GM23248 (cell line): ENCODE measurements around the gene RBM23. TPM values are rescaled to one million over a fixed set of nuclear protein-coding genes. Genes with fewer than 3 reads are reported as not detected.

ENCODE experiments used
- DNase-seq: peaks from one replicate; pipeline ENCODE4 v3.0.0-alpha.2; 2015
- H2AFZ ChIP-seq: fragments of 200-600 bp; sonication (generic); 2 replicates; pipeline ENCODE4 v1.6.1; 2016; ENCODE audit warnings: antibody characterized with exemption
- H3F3A ChIP-seq: fragments of 200-600 bp; sonication (generic); 2 replicates; pipeline ENCODE4 v1.6.1; 2016; ENCODE audit warnings: mild to moderate bottlenecking, antibody characterized with exemption, mixed run types; ENCODE audit not compliant: insufficient read depth
- H3K27ac ChIP-seq: fragments of 200-600 bp; sonication (generic); 2 replicates; pipeline ENCODE4 v1.5.1; 2016; ENCODE audit warnings: mild to moderate bottlenecking
- H3K27me3 ChIP-seq: fragments of 200-600 bp; sonication (generic); replicated peaks from 2 replicates; pipeline ENCODE4 v1.6.1; 2016; ENCODE audit warnings: mild to moderate bottlenecking; ENCODE audit not compliant: insufficient read depth
- H3K36me3 ChIP-seq: fragments of 200-600 bp; sonication (generic); 2 replicates; pipeline ENCODE4 v1.6.1; 2016; ENCODE audit warnings: low read depth, mild to moderate bottlenecking
- H3K4me1 ChIP-seq: fragments of 200-600 bp; sonication (generic); 2 replicates; pipeline ENCODE4 v1.6.1; 2016; ENCODE audit warnings: mild to moderate bottlenecking; ENCODE audit not compliant: insufficient read depth
- H3K4me2 ChIP-seq: fragments of 200-600 bp; sonication (generic); one replicate; pipeline ENCODE4 v1.6.1; 2016; ENCODE audit warnings: mild to moderate bottlenecking; ENCODE audit not compliant: unreplicated experiment
- H3K4me3 ChIP-seq: fragments of 200-600 bp; sonication (generic); 2 replicates; pipeline ENCODE4 v1.5.1; 2016; ENCODE audit warnings: mild to moderate bottlenecking
- H3K79me2 ChIP-seq: fragments of 200-600 bp; sonication (generic); 2 replicates; pipeline ENCODE4 v1.6.1; 2016; ENCODE audit warnings: mild to moderate bottlenecking; ENCODE audit not compliant: insufficient read depth
- H3K9ac ChIP-seq: fragments of 200-600 bp; sonication (generic); 2 replicates; pipeline ENCODE4 v1.6.1; 2016; ENCODE audit warnings: mild to moderate bottlenecking
- H3K9me2 ChIP-seq: fragments of 200-600 bp; sonication (generic); 2 replicates; pipeline ENCODE4 v1.6.1; 2016; ENCODE audit warnings: mixed run types, mild to moderate bottlenecking, moderate library complexity; ENCODE audit not compliant: insufficient read depth
- H3K9me3 ChIP-seq: fragments of 200-600 bp; sonication (generic); one replicate; pipeline ENCODE4 v1.6.1; 2017; ENCODE audit warnings: low read depth
- H4K20me1 ChIP-seq: fragments of 200-600 bp; sonication (generic); 2 replicates; pipeline ENCODE4 v1.6.0; 2016; ENCODE audit not compliant: insufficient read depth
- EZH2 ChIP-seq: fragments of 200-600 bp; sonication (generic); IDR thresholded peaks from 2 replicates; pipeline ENCODE4 v1.6.1; 2018; ENCODE audit warnings: antibody characterized with exemption, mild to moderate bottlenecking; ENCODE audit not compliant: insufficient read depth, poor library complexity, severe bottlenecking
- EZH2phosphoT487 ChIP-seq: fragments of 200-600 bp; sonication (generic); IDR thresholded peaks from 2 replicates; pipeline ENCODE4 v1.6.1; 2018; ENCODE audit warnings: antibody characterized with exemption, moderate library complexity, mild to moderate bottlenecking, low read depth; ENCODE audit not compliant: insufficient read depth
- WGBS, 2 experiments: methylation state at CpG; one replicate each; pipeline ENCODE4 v1.1.6; 2015 to 2017; ENCODE audit warnings: low lambda C conversion rate in 2 of 2, low coverage in 1 of 2; ENCODE audit errors: missing lambda C conversion rate in 2 of 2; 5-methylcytosine and 5-hydroxymethylcytosine counted together
- in situ Hi-C: fragments of 300-500 bp; cut with MboI; formaldehyde crosslinking; loops from 2 replicates; pipeline ENCODE4 v1.15.0; 2020
- polyA plus RNA-seq: library from polyadenylated mRNA; unstranded; fragments of >200 nt; fragmentation: Nextera tagmentation; extraction: Ambion mirVana; gene quantifications from 2 replicates; pipeline ENCODE4 v1.2.1, GENCODE V29; 2016
- total RNA-seq: library from RNA; depleted of rRNA; stranded (reverse); fragments of >200 nt; shearing (Covaris generic); gene quantifications from 2 replicates; pipeline ENCODE4 v1.2.3, GENCODE V29; 2014

Gene RBM23
- total and polyA plus RNA-seq, 2 experiments from 2014 or later = 33.8 to 57.2 TPM

DNA sequence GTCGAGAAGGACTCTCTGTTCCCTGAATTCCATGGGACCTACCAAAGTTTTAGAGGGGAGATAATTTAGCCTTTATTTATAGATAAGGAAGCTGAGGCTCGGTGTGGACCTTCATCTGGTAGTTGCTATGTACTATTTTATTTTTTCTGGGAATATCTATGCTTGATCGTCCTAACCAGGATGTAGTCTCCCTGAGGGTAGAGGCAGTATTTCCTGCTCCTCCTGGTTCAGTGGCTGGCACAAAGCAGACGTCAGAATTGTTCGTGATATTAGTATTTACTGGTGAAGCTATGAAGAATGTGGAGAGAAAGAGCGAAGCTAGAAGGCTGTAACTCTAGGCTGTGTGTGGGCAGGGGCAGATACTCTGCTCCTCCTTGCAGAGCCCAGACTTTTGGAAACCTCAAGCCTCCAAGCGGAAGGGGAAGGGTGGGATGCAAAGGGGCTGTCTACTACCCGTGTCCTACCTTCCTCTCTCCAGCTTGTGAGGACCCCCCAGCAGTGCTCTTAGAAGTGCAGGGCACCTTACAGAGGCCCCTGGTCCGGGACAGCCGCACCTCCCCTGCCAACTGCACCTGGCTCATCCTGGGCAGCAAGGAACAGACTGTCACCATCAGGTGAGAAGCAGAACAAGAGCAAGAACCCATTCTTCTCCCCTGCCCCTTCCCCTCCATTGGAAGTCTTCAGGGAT is 46.0 kb downstream of the RBM23 start:
- Histone ChIP-seq H4K20me1 (no peaks in the 10 kb centered on the region), H3K27me3 (no peaks in the 10 kb centered on the region), H3K9me3 (no peaks in the 10 kb centered on the region), H3F3A (peaks cover 15% of the 10 kb centered on the region), H2AFZ (peak overlapping the region; percentile 87), H3K27ac (peak overlapping the region; percentile 93), H3K4me3 (peak overlapping the region; percentile 96), H3K4me1 (peaks cover 21% of the 10 kb centered on the region), H3K36me3 (peaks cover 22% of the 10 kb centered on the region; the same call in 1 of the 2 replicates), H3K79me2 (peaks cover 42% of the 10 kb centered on the region), H3K4me2 (peak overlapping the region; percentile 88), H3K9ac (peak overlapping the region; percentile 85), H3K9me2 (no peaks in the 10 kb centered on the region)
- in situ Hi-C loops = no loop called here
- TF ChIP-seq EZH2 (no peak), EZH2phosphoT487 (no peak)
- no peak for DNase-seq
- WGBS, 2 experiments = 37 to 40% methylated on average over 10 of the region's 10 CpGs

DNA sequence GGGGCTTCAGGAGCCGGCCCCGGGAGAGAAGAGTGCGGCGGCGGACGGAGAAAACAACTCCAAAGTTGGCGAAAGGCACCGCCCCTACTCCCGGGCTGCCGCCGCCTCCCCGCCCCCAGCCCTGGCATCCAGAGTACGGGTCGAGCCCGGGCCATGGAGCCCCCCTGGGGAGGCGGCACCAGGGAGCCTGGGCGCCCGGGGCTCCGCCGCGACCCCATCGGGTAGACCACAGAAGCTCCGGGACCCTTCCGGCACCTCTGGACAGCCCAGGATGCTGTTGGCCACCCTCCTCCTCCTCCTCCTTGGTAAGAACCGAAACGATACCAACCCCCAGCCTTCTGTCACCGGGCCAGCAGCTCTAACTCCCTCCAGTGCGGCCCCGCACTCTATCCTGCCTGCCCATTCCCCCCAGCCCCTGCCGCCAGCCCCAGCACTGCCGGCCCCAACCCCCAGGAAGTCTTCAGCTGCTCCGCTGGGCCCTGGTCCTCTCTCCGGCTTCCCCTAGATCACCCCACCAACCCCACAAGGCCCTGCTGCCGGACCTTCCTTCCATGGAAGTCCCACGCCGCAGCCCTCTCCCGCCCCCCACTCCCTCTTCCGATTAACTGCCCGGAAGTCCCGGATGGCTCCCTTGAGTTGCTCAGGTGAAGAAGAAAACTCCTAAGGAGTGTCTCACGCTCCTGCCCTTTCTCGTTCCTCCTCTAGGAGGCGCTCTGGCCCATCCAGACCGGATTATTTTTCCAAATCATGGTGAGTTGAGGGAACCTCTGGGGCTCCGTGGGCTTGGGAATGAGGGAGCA is 46.7 kb downstream of the RBM23 start:
- no peaks in the 10 kb centered on the region for H3K9me2 ChIP-seq
- WGBS, 2 experiments = 1 to 2% methylated on average over 21 to 44 of the region's 45 CpGs

DNA sequence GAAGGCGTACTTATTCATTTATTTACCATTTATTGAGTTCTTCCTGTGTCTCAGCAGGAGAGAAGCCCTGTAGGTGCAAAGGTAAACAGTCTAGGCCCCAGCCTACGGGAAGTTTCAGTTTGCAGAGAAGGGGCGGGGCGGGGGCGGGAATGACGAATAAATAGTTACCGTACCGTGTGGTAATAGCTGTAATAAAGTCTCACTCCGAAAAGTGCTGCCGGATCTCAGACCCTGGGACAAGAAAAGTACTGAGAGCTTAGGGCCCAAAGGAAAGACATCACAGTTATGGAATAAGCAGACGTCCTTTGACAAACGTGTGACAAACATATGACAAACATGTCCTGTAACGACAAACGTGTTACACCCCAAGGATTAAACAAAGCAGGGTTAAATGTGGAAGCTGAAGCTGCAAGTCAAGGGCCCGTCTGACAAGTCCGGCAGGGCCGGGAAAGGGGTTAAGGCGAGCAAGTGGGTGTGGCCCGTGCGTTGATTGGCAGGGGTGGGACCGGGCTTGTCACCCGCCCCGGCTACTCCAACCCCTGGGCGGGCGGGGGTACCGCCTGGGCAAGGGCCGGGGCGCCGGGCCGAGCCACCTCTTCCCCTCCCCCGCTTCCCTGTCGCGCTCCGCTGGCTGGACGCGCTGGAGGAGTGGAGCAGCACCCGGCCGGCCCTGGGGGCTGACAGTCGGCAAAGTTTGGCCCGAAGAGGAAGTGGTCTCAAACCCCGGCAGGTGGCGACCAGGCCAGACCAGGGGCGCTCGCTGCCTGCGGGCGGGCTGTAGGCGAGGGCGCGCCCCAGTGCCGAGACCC is 47.5 kb downstream of the RBM23 start, which contains the start of gene LRP10:
Gene LRP10 (plus strand): TSS at position 517 of the 809 bp plus-strand sequence. CDS start 564 bp downstream, outside the sequence.
- Histone ChIP-seq H3K4me3 (peak within 1 kb of the TSS; percentile 96), H3K9me3 (no peaks in the 10 kb centered on the region), H3K4me1 (peaks cover 21% of the 10 kb centered on the region), H3K4me2 (peak within 1 kb of the TSS; percentile 88), H3K9ac (peak within 1 kb of the TSS; percentile 85), H2AFZ (peak within 1 kb of the TSS; percentile 87), H3K9me2 (no peaks in the 10 kb centered on the region), H3K36me3 (peaks cover 13% of the 10 kb centered on the region; the same call in 1 of the 2 replicates), H3K27me3 (no peaks in the 10 kb centered on the region), H4K20me1 (no peaks in the 10 kb centered on the region), H3F3A (peaks cover 15% of the 10 kb centered on the region), H3K79me2 (peaks cover 42% of the 10 kb centered on the region), H3K27ac (peak within 1 kb of the TSS; percentile 93)
- in situ Hi-C loops = no loop called here
- peak; percentile 89 for DNase-seq
- no peak for TF ChIP-seq EZH2phosphoT487
- TF ChIP-seq EZH2 = no peak
- WGBS, 2 experiments = 1% methylated on average over 31 to 32 of the region's 50 CpGs

More for the DNA sequence above, 46.7 kb downstream of the RBM23 start:
- TF ChIP-seq EZH2phosphoT487 = no peak
- no peak for TF ChIP-seq EZH2
- H3K9ac ChIP-seq = peak overlapping the region; percentile 85
- H3K4me3 ChIP-seq = peak overlapping the region; percentile 96
- H3K9me3 ChIP-seq = no peaks in the 10 kb centered on the region
- H3K27ac ChIP-seq = peak overlapping the region; percentile 93
- in situ Hi-C loops = no loop called here
- no peaks in the 10 kb centered on the region for H4K20me1 ChIP-seq
- peaks cover 14% of the 10 kb centered on the region; the same call in 1 of the 2 replicates for H3K36me3 ChIP-seq
- DNase-seq = peak; percentile 84
- peaks cover 42% of the 10 kb centered on the region for H3K79me2 ChIP-seq
- H3K4me1 ChIP-seq = peaks cover 21% of the 10 kb centered on the region
- H2AFZ ChIP-seq = peak overlapping the region; percentile 87
- H3F3A ChIP-seq = peaks cover 15% of the 10 kb centered on the region
- peak overlapping the region; percentile 88 for H3K4me2 ChIP-seq
- no peaks in the 10 kb centered on the region for H3K27me3 ChIP-seq

DNA sequence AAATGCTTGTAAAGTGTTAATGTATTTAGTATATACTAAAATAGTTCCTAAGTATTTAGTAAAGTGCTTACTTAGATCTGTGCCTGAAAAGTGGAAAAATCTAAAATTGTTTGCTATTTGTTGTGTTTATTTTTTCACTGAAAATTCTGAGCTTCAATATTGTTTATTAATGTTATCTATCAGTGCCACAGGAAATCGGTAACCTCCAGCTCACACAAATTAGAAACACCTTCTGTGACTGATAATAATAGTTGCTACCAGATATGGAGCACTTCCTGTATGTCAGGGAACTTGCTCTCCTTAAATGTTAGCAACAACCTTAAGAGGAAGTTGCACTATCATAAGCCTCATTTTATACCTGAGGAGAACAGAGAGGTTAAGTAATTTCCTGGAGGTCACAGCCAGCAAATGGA is 48.1 kb downstream of the RBM23 start:
- Histone ChIP-seq H3K79me2 (peaks cover 37% of the 10 kb centered on the region), H3K4me1 (peaks cover 21% of the 10 kb centered on the region), H3K4me3 (peak overlapping the region; percentile 96), H3F3A (peaks cover 15% of the 10 kb centered on the region), H3K27ac (peak overlapping the region; percentile 93), H4K20me1 (no peaks in the 10 kb centered on the region), H3K27me3 (no peaks in the 10 kb centered on the region), H3K9me2 (no peaks in the 10 kb centered on the region), H2AFZ (peak overlapping the region; percentile 87), H3K9ac (peak overlapping the region; percentile 85), H3K9me3 (no peaks in the 10 kb centered on the region), H3K4me2 (peak overlapping the region; percentile 88), H3K36me3 (peaks cover 13% of the 10 kb centered on the region; the same call in 1 of the 2 replicates)
- WGBS, 2 experiments = 0 to 4% methylated on average over 1 of the region's 1 CpG
- in situ Hi-C loops = no loop called here
- no peak for TF ChIP-seq EZH2
- TF ChIP-seq EZH2phosphoT487 = no peak
- no peak for DNase-seq
